GM19025 (cell line): ENCODE measurements around the gene ABCA7.

Experiments
- ATAC-seq: cut with Tn5 transposase; IDR thresholded peaks from one replicate; pipeline ENCODE4 v1.9.1; 2021; ENCODE audit warnings: mild to moderate bottlenecking, low read depth, moderate library complexity; ENCODE audit not compliant: unreplicated experiment

The ABCA7 gene

DNA sequence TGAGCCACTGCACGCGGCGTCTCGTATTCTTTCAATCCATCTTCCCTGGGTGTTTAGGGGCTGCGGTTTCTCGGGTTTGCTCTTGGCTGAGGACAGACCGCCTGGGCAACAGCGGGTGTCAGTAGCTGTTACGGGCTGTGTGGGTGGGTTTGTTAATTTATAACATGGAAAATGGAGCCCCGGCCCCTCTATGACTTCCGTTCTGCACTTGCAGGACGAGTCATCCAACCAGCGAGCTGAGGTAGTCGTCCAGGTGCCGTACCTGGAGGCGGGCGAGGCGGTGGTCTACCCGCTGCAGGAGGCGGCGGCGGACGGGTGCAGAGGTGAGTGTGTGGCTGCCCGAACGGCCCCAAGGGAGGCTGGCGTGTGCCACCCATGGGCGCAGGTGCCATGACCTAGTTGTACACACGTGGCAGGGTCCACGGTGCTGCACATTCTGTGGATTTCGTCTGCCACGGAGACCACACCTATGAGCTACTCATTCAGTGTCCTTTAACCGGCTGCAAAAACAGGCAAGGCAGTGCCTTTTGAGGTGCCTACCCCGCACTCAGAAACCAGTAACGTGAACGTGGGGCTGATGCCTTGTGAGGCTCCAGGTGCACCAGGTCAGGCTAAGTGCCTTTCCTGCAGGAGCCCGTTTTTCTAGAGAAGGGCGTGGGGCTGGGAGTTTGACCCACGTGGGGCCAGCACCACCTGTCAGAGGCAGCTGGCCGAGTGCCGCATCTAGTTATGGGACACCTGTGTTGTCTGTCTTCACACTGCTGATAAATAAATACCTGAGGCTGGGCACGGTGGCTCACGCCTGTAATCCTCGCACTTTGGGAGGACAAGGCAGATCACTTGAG lies 44.3 kb downstream of the ABCA7 start:
- no peak for ATAC-seq

- no peak for ATAC-seq
These were observed 45.2 kb downstream of the ABCA7 start for GRCh38 chr19:1085053-1085658.

- ATAC-seq, result no peak
These were observed 46.0 kb downstream of the ABCA7 start for GRCh38 chr19:1085676-1086442.

- ATAC-seq, result no peak
These were observed 46.7 kb downstream of the ABCA7 start for GRCh38 chr19:1086613-1087012.

DNA sequence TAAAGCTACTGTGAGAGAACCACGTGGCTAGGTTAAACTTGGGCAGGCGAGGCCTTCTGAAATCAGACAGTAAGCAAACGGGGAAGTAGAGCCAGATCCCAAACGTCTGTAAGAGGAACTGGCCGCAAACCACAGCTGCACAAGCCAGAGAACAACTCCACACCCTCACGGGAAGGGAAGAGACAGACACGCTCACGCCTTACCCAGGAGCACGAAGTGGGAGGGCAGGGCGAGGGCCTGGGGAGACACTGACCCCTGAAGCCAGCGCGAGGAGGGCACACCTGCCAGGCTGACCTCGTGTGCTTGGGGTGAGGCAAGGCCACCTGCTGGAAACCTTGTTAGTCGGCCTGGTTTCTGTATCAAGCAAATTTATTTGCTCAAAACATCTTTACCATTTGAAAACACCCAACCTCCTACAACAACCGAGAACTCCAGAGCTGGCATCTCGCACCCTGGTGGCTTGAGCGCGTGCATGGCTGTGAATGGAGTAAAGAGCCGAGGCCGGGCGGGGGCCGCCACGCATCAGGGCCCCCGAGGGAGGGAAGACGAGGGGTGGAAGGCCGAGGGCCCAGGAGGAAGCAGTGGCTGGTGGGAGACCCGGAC lies 48.0 kb downstream of the ABCA7 start:
- ATAC-seq, result no peak

DNA sequence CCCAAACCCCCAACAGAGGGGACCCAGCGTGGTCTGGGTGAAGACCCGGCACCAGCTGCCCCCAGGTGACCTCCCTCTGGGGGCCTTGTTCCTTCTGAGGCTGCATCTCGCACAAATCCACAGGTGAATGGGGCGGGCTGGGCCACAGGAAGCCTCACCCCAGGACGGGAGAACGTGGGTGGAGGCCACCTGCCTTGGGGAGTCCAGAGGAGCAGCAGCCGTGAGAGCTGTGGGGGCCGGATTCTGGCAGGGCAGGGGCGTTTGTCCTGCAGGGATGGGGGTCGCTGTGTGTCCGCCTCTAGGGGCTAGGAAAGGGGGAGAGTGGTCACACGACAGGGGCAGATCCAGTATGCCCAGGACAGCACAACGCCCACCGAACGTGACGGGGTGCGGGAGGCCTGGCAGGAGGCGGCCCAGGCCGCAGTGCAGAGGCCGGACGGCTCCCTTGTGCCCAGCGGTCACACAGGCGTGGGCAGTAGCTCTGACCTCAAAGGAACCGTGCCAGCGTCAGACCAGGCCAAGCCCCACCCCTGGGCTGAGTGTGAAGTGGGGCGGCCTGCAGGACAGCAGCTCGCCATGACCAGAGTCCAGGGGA lies 48.6 kb downstream of the ABCA7 start:
- no peak for ATAC-seq

- ATAC-seq, result no peak
These were observed 49.3 kb downstream of the ABCA7 start for GRCh38 chr19:1089126-1089771.

DNA sequence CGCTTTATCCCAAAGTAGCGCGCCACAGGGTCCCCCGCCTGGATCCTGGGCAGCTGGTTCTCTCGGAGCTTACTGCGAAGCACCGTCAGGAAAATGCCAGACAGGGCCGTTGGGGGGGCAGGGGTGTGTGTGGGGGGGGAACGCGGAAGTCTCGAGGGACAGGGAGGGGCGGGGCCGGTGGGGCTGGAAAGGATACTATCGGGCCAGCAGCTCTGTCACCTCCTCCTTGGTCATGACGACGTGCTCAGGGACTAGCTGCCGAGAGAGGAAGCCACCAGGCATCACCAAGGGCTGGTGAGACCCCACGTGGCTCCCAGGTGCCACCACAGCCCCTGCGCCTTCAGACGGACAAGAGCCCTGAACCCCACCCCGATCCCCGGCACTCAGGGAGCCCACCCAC lies 50.0 kb downstream of the ABCA7 start:
- ATAC-seq, result no peak

DNA sequence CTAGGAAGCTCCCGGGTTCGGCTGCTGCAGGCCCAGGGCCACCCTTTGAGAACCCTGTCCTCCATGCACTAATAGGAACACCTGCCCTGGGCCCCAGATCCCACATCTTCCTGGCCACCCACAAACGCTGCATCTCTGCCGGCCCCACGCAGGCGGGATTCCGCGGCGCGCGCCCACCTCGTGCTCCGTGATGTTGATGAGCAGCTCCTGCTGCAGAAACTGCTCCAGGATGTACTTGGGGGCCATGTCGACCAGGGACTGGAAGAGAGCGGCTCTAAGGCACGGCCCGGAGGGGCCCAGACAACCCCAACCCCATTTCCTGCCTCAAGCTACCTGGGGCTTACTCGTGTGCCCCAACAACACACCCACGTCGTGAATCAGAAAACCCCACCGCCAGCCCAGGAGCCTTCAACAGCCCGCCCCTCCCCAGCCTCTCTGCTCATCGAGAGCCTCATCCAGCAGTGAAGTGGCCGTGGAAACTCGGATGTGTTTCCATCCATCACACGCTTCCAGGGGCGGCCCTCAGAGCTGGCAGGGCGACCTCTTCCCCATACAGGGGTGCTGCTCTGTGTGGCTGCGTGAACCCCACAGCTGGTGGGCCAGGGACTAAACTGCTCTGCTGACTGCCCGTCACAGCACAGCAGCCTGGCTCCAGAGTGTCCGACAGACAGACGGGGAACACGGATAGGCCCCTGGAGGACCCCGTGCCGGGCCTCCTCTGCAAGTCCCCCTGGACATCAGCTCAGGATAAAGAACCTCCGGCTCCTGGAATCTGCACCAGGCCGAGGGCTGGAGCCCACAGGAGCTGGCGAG lies 51.0 kb downstream of the ABCA7 start:
- ATAC-seq, result no peak

DNA sequence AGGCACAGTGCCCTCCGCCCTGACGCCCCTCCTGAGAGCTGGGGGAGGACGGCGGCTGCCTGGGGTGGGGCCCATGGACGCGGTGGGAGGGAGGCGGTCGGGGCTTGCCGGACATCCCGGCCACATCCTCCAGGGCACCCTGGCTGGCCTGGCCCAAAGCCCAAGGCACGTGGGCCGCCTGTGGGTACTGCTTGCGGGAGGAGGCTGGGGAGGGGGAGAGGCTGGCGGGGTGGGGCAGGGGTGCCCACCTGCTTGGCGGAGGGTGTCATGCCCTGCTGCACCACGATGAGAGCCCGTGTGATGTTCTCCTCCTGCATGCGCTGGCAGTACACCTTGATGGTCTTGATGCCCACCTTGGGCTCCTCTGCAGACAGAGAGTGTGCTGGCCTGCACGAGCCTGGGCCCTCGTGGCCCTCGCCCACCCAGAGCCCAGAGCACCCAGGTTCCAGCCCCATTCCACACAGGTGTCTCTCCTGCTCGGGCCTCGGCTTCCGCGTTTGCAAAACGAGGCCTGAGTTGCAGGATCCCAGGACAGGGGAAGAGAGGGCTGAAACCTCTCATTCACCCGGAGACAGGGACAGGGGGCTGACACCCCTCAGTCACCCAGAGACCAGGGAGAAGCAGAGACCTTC lies 51.8 kb downstream of the ABCA7 start:
- no peak for ATAC-seq

- no peak for ATAC-seq
These were observed 53.4 kb downstream of the ABCA7 start for GRCh38 chr19:1093330-1093729.

DNA sequence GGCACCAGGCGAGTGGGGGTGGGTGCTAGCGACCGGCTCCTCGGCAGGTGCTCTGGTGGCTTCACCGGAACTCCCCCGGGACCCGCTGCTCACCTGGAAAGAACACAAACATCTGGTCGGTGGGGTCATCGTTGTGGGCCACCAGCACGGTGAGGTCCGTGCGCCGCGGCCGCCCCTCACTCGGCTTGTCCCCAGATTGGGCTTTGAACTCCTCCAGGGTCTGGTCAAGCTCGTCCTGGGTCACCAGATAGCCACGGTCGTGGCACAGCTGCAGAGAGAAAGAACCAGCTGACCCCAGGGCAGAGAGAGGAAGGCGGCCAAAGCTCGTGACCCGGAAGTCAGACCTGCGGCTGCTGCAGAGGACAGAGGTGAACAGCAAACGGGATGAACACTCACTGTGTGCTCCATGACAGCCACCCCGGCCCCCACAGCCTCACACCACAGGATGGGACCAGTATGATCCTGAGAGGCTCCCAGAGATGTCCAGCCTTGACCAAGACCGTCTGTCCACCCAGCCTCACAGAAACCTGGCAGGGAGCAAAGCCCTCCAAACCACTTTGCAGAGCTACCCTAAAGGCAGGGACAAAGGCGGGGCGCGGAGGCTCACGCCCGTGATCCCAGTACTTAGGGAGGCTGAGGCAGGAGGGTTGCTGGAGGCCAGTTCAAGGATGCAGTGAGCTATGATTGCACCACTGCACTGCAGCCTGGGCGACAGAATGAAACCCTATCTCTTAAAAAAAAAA lies 54.1 kb downstream of the ABCA7 start:
- no peak for ATAC-seq

- no peak for ATAC-seq
These were observed 54.7 kb downstream of the ABCA7 start for GRCh38 chr19:1094655-1094977.

GRCh38 chr19:1094978-1095701 lies 55.2 kb downstream of the ABCA7 start, which contains the start of gene POLR2E:
TSS of gene POLR2E (minus strand) at chr19:1095375. CDS start at chr19:1095315, 60 bp downstream.
- ATAC-seq, result peak; percentile 80

DNA sequence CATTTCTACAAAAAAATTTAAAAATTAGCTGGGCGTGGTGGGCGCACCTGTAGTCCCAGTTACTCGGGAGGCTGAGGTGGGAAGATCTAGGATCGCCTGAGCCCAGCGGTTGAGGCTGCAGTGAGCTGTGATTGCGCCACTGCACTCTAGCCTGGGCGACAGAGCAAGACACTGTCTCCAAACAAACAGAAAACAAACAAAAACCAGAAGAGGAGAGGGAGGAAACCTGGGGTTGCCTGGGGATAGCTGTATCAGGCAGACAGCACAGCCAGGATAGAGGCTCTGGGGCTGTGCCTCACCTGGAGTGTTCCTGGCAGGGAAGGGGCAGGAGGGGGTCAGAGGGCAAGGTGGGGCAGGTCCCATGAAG lies 57.9 kb downstream of the ABCA7 start:
- no peak for ATAC-seq

GRCh38 chr19:1098177-1099051 lies 58.5 kb downstream of the ABCA7 start:
- no peak for ATAC-seq

GRCh38 chr19:1101337-1101698 lies 61.4 kb downstream of the ABCA7 start:
- ATAC-seq, result no peak
